HEK293 (cell line): Measurements from ENCODE around the gene OR6X1.

ENCODE experiments used
- CTCF ChIA-PET: fragments of 350-600 bp; formaldehyde crosslinking; extraction: SDS; loops from one replicate; lab custom pipeline; 2021; ENCODE audit warnings: antibody characterized with exemption; lab: Yijun Ruan, JAX
- POLR2A ChIA-PET: fragments of 300-600 bp; formaldehyde crosslinking; extraction: SDS; loops from one replicate; lab custom pipeline; 2020; ENCODE audit warnings: antibody characterized with exemption, inconsistent platforms; lab: Yijun Ruan, JAX
- H3K27ac ChIP-seq: fragments of 200-500 bp; sonication (Bioruptor generic); 2 replicates; pipeline ENCODE4 v1.5.1; 2014; ENCODE audit warnings: low read depth, low read length, control low read depth, inconsistent platforms; ENCODE audit errors: extremely low read depth
- H3K36me3 ChIP-seq, 2 experiments: fragments of 200-500 bp in 1 of 2; sonication (Bioruptor generic) in 1 of 2; 1 replicate in 1 of 2; 2 replicates in 1 of 2; pipeline ENCODE4 v1.5.1; 2014 to 2017; ENCODE audit warnings: inconsistent platforms in 2 of 2, low read length in 2 of 2; ENCODE audit not compliant: control insufficient read depth in 2 of 2, insufficient read depth in 1 of 2
- H3K4me1 ChIP-seq: fragments of 200-500 bp; sonication (Bioruptor generic); 2 replicates; pipeline ENCODE4 v1.5.1; 2014; ENCODE audit warnings: mild to moderate bottlenecking, low read length, inconsistent platforms; ENCODE audit not compliant: control insufficient read depth, insufficient read depth
- H3K4me3 ChIP-seq: 2 replicates; pipeline ENCODE4 v1.5.1; 2011; ENCODE audit warnings: low read depth, mild to moderate bottlenecking, control low read depth, low read length, moderate library complexity
- H3K9me3 ChIP-seq: fragments of 200-500 bp; sonication (Bioruptor generic); 2 replicates; pipeline ENCODE4 v1.5.1; 2014; ENCODE audit warnings: low read depth, low read length, inconsistent platforms; ENCODE audit not compliant: control insufficient read depth, insufficient read depth
- HIC1 ChIP-seq: fragments of 450-650 bp; formaldehyde crosslinking; IDR thresholded peaks from 2 replicates; pipeline ENCODE4 v1.5.1; 2016; ENCODE audit warnings: missing biosample characterization, missing genetic modification characterization
- HOXC10 ChIP-seq: sonication (generic); formaldehyde crosslinking; IDR thresholded peaks from 2 replicates; pipeline ENCODE4 v1.8.1; 2023; ENCODE audit warnings: mild to moderate bottlenecking, missing genetic modification reagents
- OSR2 ChIP-seq: fragments of 450-650 bp; formaldehyde crosslinking; IDR thresholded peaks from 2 replicates; pipeline ENCODE4 v1.5.1; 2016; ENCODE audit warnings: missing biosample characterization, missing genetic modification characterization
- REPIN1 ChIP-seq: fragments of 450-650 bp; formaldehyde crosslinking; IDR thresholded peaks from 2 replicates; pipeline ENCODE4 v1.5.1; 2017; ENCODE audit warnings: missing biosample characterization, missing genetic modification characterization, low read depth
- SCRT1 ChIP-seq: fragments of 450-650 bp; formaldehyde crosslinking; IDR thresholded peaks from 2 replicates; pipeline ENCODE4 v1.5.1; 2016; ENCODE audit warnings: missing biosample characterization, missing genetic modification characterization, borderline replicate concordance
- SP7 ChIP-seq: fragments of 450-650 bp; formaldehyde crosslinking; IDR thresholded peaks from 2 replicates; pipeline ENCODE4 v1.5.1; 2016; ENCODE audit warnings: missing biosample characterization, missing genetic modification characterization
- TSHZ1 ChIP-seq: fragments of 450-650 bp; formaldehyde crosslinking; IDR thresholded peaks from 2 replicates; pipeline ENCODE4 v1.5.1; 2016; ENCODE audit warnings: missing biosample characterization, missing genetic modification characterization, borderline replicate concordance
- ZBTB21 ChIP-seq: fragments of 450-650 bp; formaldehyde crosslinking; IDR thresholded peaks from 2 replicates; pipeline ENCODE4 v1.5.1; 2017; ENCODE audit warnings: missing biosample characterization, missing genetic modification characterization
- ZBTB49 ChIP-seq: fragments of 450-650 bp; formaldehyde crosslinking; IDR thresholded peaks from 2 replicates; pipeline ENCODE4 v1.5.1; 2016; ENCODE audit warnings: missing biosample characterization, missing genetic modification characterization, low read depth
- ZEB2 ChIP-seq: fragments of 450-650 bp; formaldehyde crosslinking; IDR thresholded peaks from 2 replicates; pipeline ENCODE4 v1.5.1; 2016; ENCODE audit warnings: missing biosample characterization, missing genetic modification characterization
- ZFHX2 ChIP-seq: fragments of 450-650 bp; formaldehyde crosslinking; conservative IDR thresholded peaks from 2 replicates; pipeline ENCODE4 v1.5.1; 2016; ENCODE audit warnings: missing biosample characterization, missing genetic modification characterization
- ZNF132 ChIP-seq: fragments of 450-650 bp; formaldehyde crosslinking; IDR thresholded peaks from 2 replicates; pipeline ENCODE4 v1.5.1; 2017; ENCODE audit warnings: missing biosample characterization, missing genetic modification characterization, borderline replicate concordance
- ZNF148 ChIP-seq: fragments of 450-650 bp; formaldehyde crosslinking; IDR thresholded peaks from 2 replicates; pipeline ENCODE4 v1.5.0; 2017; ENCODE audit warnings: missing biosample characterization, missing genetic modification characterization, borderline replicate concordance
- ZNF16 ChIP-seq: fragments of 450-650 bp; formaldehyde crosslinking; IDR thresholded peaks from 2 replicates; pipeline ENCODE4 v1.5.1; 2016; ENCODE audit warnings: low read depth, missing biosample characterization, missing genetic modification characterization
- ZNF239 ChIP-seq: fragments of 450-650 bp; formaldehyde crosslinking; IDR thresholded peaks from 2 replicates; pipeline ENCODE4 v1.5.1; 2016; ENCODE audit warnings: missing biosample characterization, missing genetic modification characterization
- ZNF26 ChIP-seq: fragments of 450-650 bp; formaldehyde crosslinking; IDR thresholded peaks from 2 replicates; pipeline ENCODE4 v1.5.1; 2016; ENCODE audit warnings: missing biosample characterization, missing genetic modification characterization
- ZNF416 ChIP-seq: fragments of 450-650 bp; formaldehyde crosslinking; IDR thresholded peaks from 2 replicates; pipeline ENCODE4 v1.5.1; 2016; ENCODE audit warnings: missing biosample characterization, missing genetic modification characterization
- ZNF48 ChIP-seq: fragments of 450-650 bp; formaldehyde crosslinking; IDR thresholded peaks from 2 replicates; pipeline ENCODE4 v1.5.1; 2016; ENCODE audit warnings: missing biosample characterization, missing genetic modification characterization
- ZNF555 ChIP-seq: fragments of 450-650 bp; formaldehyde crosslinking; conservative IDR thresholded peaks from 2 replicates; pipeline ENCODE4 v1.5.1; 2017; ENCODE audit warnings: missing biosample characterization, mild to moderate bottlenecking, missing genetic modification characterization, inconsistent platforms
- ZNF558 ChIP-seq: fragments of 450-650 bp; formaldehyde crosslinking; IDR thresholded peaks from 2 replicates; pipeline ENCODE4 v1.5.1; 2016; ENCODE audit warnings: missing biosample characterization, missing genetic modification characterization
- ZNF707 ChIP-seq: fragments of 450-650 bp; formaldehyde crosslinking; IDR thresholded peaks from 2 replicates; pipeline ENCODE4 v1.5.1; 2016; ENCODE audit warnings: missing biosample characterization, missing genetic modification characterization
- ZSCAN16 ChIP-seq: fragments of 450-650 bp; formaldehyde crosslinking; IDR thresholded peaks from 2 replicates; pipeline ENCODE4 v1.5.1; 2016; ENCODE audit warnings: missing biosample characterization, missing genetic modification characterization

The OR6X1 gene

GRCh38 chr11:123797114-123797513 is 42.8 kb upstream of the OR6X1 start:
- CTCF ChIA-PET = no interaction called here
- no peak overlapping the region for H3K4me3 ChIP-seq
- no peak overlapping the region for H3K27ac ChIP-seq
- POLR2A ChIA-PET = no interaction called here
- H3K9me3 ChIP-seq = no peaks in the 10 kb centered on the region
- TF ChIP-seq HOXC10 (CRISPR knock-in tag) = no peak
- no peak for TF ChIP-seq SP7 (tag by site-specific recombination)
- TF ChIP-seq ZBTB21 (tag by site-specific recombination) = no peak
- no peak for TF ChIP-seq SCRT1
- no peak for TF ChIP-seq ZNF16 (tag by site-specific recombination)
- TF ChIP-seq REPIN1 = no peak
- TF ChIP-seq ZNF558 = no peak
- TF ChIP-seq OSR2 (tag by site-specific recombination) = no peak
- TF ChIP-seq ZNF132 = no peak
- no peak for TF ChIP-seq TSHZ1 (tag by site-specific recombination)
- H3K4me1 ChIP-seq = no peaks in the 10 kb centered on the region
- H3K36me3 ChIP-seq = no peaks in the 10 kb centered on the region

- POLR2A ChIA-PET = no interaction called here
- H3K27ac ChIP-seq = no peak overlapping the region
- TF ChIP-seq ZBTB49 (no peak), ZNF555 (tag by site-specific recombination) (no peak), ZNF48 (tag by site-specific recombination) (no peak), ZFHX2 (tag by site-specific recombination) (no peak), ZEB2 (tag by site-specific recombination) (no peak), ZNF416 (tag by site-specific recombination) (no peak), ZNF239 (no peak), ZNF707 (tag by site-specific recombination) (no peak), ZSCAN16 (tag by site-specific recombination) (no peak), ZNF148 (tag by site-specific recombination) (no peak), HIC1 (no peak), ZNF26 (no peak)
Observed at GRCh38 chr11:123796226-123796625, 41.9 kb upstream of the OR6X1 start.

More at GRCh38 chr11:123796226-123796625, 41.9 kb upstream of the OR6X1 start:
- H3K9me3 ChIP-seq = no peaks in the 10 kb centered on the region
- no peaks in the 10 kb centered on the region for H3K36me3 ChIP-seq
- no peaks in the 10 kb centered on the region for H3K4me1 ChIP-seq
- H3K4me3 ChIP-seq = no peak overlapping the region
- CTCF ChIA-PET = no interaction called here
